PC-9 (cell line): ENCODE results near the gene AMIGO1. TPM values are rescaled to one million over a fixed set of nuclear protein-coding genes. Genes with fewer than 3 reads are reported as not detected.

Source experiments
- BruUV-seq: library from RNA; stranded (reverse); fragments of 400-500 nt; replicated peaks from 2 replicates; lab custom pipeline; 2021; lab: Mats Ljungman, UMichigan
- CTCF ChIA-PET: fragments of 300-600 bp; sonication (Branson Sonifier 250); formaldehyde crosslinking; loops from one replicate; lab custom pipeline; 2022; ENCODE audit warnings: antibody characterized with exemption; lab: Charles Lee
- POLR2A ChIA-PET: fragments of 300-600 bp; sonication (Branson Sonifier 250); formaldehyde crosslinking; loops from one replicate; lab custom pipeline; 2022; ENCODE audit warnings: antibody characterized with exemption; ENCODE audit not compliant: unreplicated experiment; lab: Charles Lee
- DNase-seq, 2 experiments: peaks; one replicate each; pipeline versions ENCODE4 v3.0.0 to v3.0.0-alpha.2; 2015 to 2022; ENCODE audit warnings: mixed read lengths in 1 of 2
- H2AFZ ChIP-seq: fragments of 200-600 bp; sonication (generic); 2 replicates; pipeline ENCODE4 v1.8.1; 2017; ENCODE audit warnings: antibody characterized with exemption
- H3F3A ChIP-seq: fragments of 200-600 bp; sonication (generic); 2 replicates; pipeline ENCODE4 v1.8.1; 2017; ENCODE audit warnings: antibody characterized with exemption, mild to moderate bottlenecking, low read depth; ENCODE audit not compliant: insufficient read depth
- H3K27ac ChIP-seq: fragments of 200-600 bp; sonication (generic); 2 replicates; pipeline ENCODE4 v1.6.1; 2016; ENCODE audit warnings: mixed run types
- H3K27me3 ChIP-seq: fragments of 200-600 bp; sonication (generic); 2 replicates; pipeline ENCODE4 v1.6.1; 2016; ENCODE audit warnings: low read depth, mixed run types; ENCODE audit not compliant: insufficient read depth
- H3K36me3 ChIP-seq: fragments of 200-600 bp; sonication (generic); 2 replicates; pipeline ENCODE4 v1.6.1; 2016; ENCODE audit warnings: low read depth, mixed run types
- H3K4me1 ChIP-seq: fragments of 200-600 bp; sonication (generic); replicated peaks from 2 replicates; pipeline ENCODE4 v1.6.1; 2016; ENCODE audit warnings: mixed run types; ENCODE audit not compliant: insufficient read depth
- H3K4me2 ChIP-seq: fragments of 200-600 bp; sonication (generic); 2 replicates; pipeline ENCODE4 v1.6.1; 2017; ENCODE audit warnings: mixed run types
- H3K4me3 ChIP-seq: fragments of 200-600 bp; sonication (generic); 2 replicates; pipeline ENCODE4 v1.6.1; 2016; ENCODE audit warnings: mixed run types
- H3K79me2 ChIP-seq: fragments of 200-600 bp; sonication (generic); 2 replicates; pipeline ENCODE4 v1.6.1; 2017; ENCODE audit warnings: low read depth, mixed run types
- H3K9me2 ChIP-seq: fragments of 200-600 bp; sonication (generic); 2 replicates; pipeline ENCODE4 v1.8.1; 2017; ENCODE audit warnings: mild to moderate bottlenecking; ENCODE audit not compliant: insufficient read depth
- H3K9me3 ChIP-seq: fragments of 200-600 bp; sonication (generic); 2 replicates; pipeline ENCODE4 v1.8.1; 2016; ENCODE audit warnings: low read depth; ENCODE audit not compliant: insufficient read depth
- H4K20me1 ChIP-seq: fragments of 200-600 bp; sonication (generic); 2 replicates; pipeline ENCODE4 v1.8.1; 2017; ENCODE audit not compliant: insufficient read depth
- CTCF ChIP-seq: fragments of 200-600 bp; sonication (generic); conservative IDR thresholded peaks from 2 replicates; pipeline ENCODE4 v1.6.1; 2017; ENCODE audit warnings: mixed run types, antibody characterized with exemption, mild to moderate bottlenecking, moderate library complexity
- EZH2 ChIP-seq: fragments of 200-600 bp; sonication (generic); IDR thresholded peaks from 2 replicates; pipeline ENCODE4 v1.8.0; 2017; ENCODE audit warnings: antibody characterized with exemption, low read depth
- intact Hi-C: fragments of 100-400 bp; cut with micrococcal nuclease; formaldehyde crosslinking; loops from one replicate; pipeline ENCODE4 v1.10.0; 2022; ENCODE audit not compliant: unreplicated experiment
- total RNA-seq: library from RNA; stranded (reverse); gene quantifications from 2 replicates; pipeline ENCODE4 v1.2.3, GENCODE V29; 2021

The AMIGO1 gene
- total RNA-seq, 1 experiment from 2014 or later = 4.2 TPM

GRCh38 chr1:109457819-109458218 lies 51.7 kb downstream of the AMIGO1 start:
- ChIA-PET POLR2A (no interaction called here), CTCF (interaction anchor here (0.7 kb wide), 1 partner anchor 41 kb away, joined by 5 read pairs; no protein-coding TSS in a partner anchor)
- H3K4me2 ChIP-seq = no peak overlapping the region
- no peak overlapping the region for H3K27ac ChIP-seq
- H4K20me1 ChIP-seq = no peaks in the 10 kb centered on the region; the same call in 1 of the 2 replicates
- H3K27me3 ChIP-seq = peaks cover 80% of the 10 kb centered on the region
- no peak for TF ChIP-seq EZH2
- no peak for TF ChIP-seq CTCF
- DNase-seq = no peak
- H3K9me2 ChIP-seq = no peaks in the 10 kb centered on the region
- H3K9me3 ChIP-seq = 0 out of 2 replicates have a peak, but pooled peaks cover 4% of the 10 kb centered on the region
- H2AFZ ChIP-seq = no peak overlapping the region
- H3F3A ChIP-seq = no peaks in the 10 kb centered on the region
- H3K79me2 ChIP-seq = no peaks in the 10 kb centered on the region
- no peaks in the 10 kb centered on the region for H3K36me3 ChIP-seq
- H3K4me3 ChIP-seq = no peak overlapping the region
- intact Hi-C loops = no loop called here
- H3K4me1 ChIP-seq = no peaks in the 10 kb centered on the region
- BruUV-seq = no TSS peak

GRCh38 chr1:109454497-109455133 lies 54.9 kb downstream of the AMIGO1 start:
- no peak for DNase-seq
- no peaks in the 10 kb centered on the region for H3K9me2 ChIP-seq
- ChIA-PET POLR2A (no interaction called here), CTCF (no interaction called here)
- H3F3A ChIP-seq = no peaks in the 10 kb centered on the region
- TF ChIP-seq CTCF (no peak), EZH2 (no peak)
- H3K4me2 ChIP-seq = no peak overlapping the region
- peaks cover 52% of the 10 kb centered on the region for H3K27me3 ChIP-seq
- no peaks in the 10 kb centered on the region for H3K36me3 ChIP-seq
- H3K9me3 ChIP-seq = 0 out of 2 replicates have a peak, but pooled peaks cover 4% of the 10 kb centered on the region
- H3K4me1 ChIP-seq = no peaks in the 10 kb centered on the region
- H3K79me2 ChIP-seq = no peaks in the 10 kb centered on the region
- no peak overlapping the region for H2AFZ ChIP-seq
- no peak overlapping the region for H3K4me3 ChIP-seq
- H4K20me1 ChIP-seq = no peaks in the 10 kb centered on the region; the same call in 1 of the 2 replicates
- intact Hi-C loops = no loop called here
- BruUV-seq = no TSS peak
- H3K27ac ChIP-seq = no peak overlapping the region

Other genes starting within 250 kb of the AMIGO1 start
- gene PSRC1, start 226.6 kb downstream of the AMIGO1 start, total RNA-seq = 26.4 and 28.6 TPM in 2 replicates
- gene MYBPHL, start 202.7 kb downstream of the AMIGO1 start, total RNA-seq = not detected in 2 replicates
- gene SORT1, start 111.8 kb downstream of the AMIGO1 start, total RNA-seq = 25.7 and 27.9 TPM in 2 replicates
- 168 and 172 TPM in 2 replicates for gene PSMA5, start 83.3 kb downstream of the AMIGO1 start, total RNA-seq
- gene SYPL2, start 43.2 kb downstream of the AMIGO1 start, total RNA-seq = 0.09 and 0.28 TPM in 2 replicates
- gene ATXN7L2, start 25.8 kb downstream of the AMIGO1 start, total RNA-seq = 4.7 and 5.7 TPM in 2 replicates
- gene CYB561D1, start 15.6 kb downstream of the AMIGO1 start, total RNA-seq = 11.6 and 11.7 TPM in 2 replicates
- gene GPR61, start 30.1 kb upstream of the AMIGO1 start, total RNA-seq = not detected in 2 replicates
- 7.6 and 10.0 TPM in 2 replicates for gene GNAI3, start 38.9 kb upstream of the AMIGO1 start, total RNA-seq
- 0.52 and 0.63 TPM in 2 replicates for gene GNAT2, start 109.9 kb upstream of the AMIGO1 start, total RNA-seq
- 66.7 and 78.6 TPM in 2 replicates for gene AMPD2, start 110.1 kb upstream of the AMIGO1 start, total RNA-seq
- 38.8 and 52.0 TPM in 2 replicates for gene GSTM4, start 146.4 kb upstream of the AMIGO1 start, total RNA-seq
- gene GSTM2, start 158.3 kb upstream of the AMIGO1 start, total RNA-seq = 9.3 and 10.2 TPM in 2 replicates
- not detected in 2 replicates for gene GSTM1, start 178.1 kb upstream of the AMIGO1 start, total RNA-seq
- not detected in 2 replicates for gene GSTM5, start 202.5 kb upstream of the AMIGO1 start, total RNA-seq
- 101 and 110 TPM in 2 replicates for gene GSTM3, start 231.3 kb upstream of the AMIGO1 start, total RNA-seq